Esophagus squamous epithelium (tissue), 4 donors: ENCODE data around the gene RNF8.
"Not testable (repeated sequence)": the region's sequence is repeated elsewhere in the genome, so short reads cannot be mapped to it uniquely, and the experiment has no call there.

Source experiments
- POLR2A ChIP-seq, 4 donors: fragments of 450-650 bp; IDR thresholded peaks; one replicate each; pipeline ENCODE4 v1.6.1; 2017; ENCODE audit warnings: antibody characterized with exemption in 4 of 4, mild to moderate bottlenecking in 4 of 4, moderate library complexity in 3 of 4
- TF ChIP-seq, protein P1 (sequence below), 6 experiments: fragments of 450-650 bp in 4 of 6; fragments of 200-600 bp in 2 of 6; sonication (generic) in 2 of 6; IDR thresholded peaks; one replicate each; pipeline ENCODE4 v1.5.1; 2016 to 2019; ENCODE audit warnings: antibody characterized with exemption in 6 of 6, mild to moderate bottlenecking in 4 of 6, moderate library complexity in 4 of 6

DNA sequence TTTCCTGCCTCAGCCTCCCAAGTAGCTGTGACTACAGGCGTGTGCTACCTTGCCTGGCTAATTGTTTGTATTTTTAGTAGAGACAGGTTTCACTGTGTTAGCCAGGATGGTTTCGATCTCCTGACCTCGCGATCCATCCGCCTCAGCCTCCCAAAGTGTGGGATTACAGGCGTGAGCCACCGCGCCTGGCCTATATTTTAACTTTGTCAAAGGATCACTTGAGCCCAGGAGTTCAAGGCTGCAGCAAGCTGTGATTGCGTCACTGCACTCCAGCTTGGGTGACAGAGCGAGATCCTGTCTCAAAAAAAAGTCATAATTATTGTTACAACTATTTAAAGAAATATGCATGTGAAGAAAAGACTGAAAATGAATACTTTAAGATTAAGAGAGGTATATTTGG, 23.4 kb upstream of the RNF8 start:
- TF ChIP-seq, protein P1, sequence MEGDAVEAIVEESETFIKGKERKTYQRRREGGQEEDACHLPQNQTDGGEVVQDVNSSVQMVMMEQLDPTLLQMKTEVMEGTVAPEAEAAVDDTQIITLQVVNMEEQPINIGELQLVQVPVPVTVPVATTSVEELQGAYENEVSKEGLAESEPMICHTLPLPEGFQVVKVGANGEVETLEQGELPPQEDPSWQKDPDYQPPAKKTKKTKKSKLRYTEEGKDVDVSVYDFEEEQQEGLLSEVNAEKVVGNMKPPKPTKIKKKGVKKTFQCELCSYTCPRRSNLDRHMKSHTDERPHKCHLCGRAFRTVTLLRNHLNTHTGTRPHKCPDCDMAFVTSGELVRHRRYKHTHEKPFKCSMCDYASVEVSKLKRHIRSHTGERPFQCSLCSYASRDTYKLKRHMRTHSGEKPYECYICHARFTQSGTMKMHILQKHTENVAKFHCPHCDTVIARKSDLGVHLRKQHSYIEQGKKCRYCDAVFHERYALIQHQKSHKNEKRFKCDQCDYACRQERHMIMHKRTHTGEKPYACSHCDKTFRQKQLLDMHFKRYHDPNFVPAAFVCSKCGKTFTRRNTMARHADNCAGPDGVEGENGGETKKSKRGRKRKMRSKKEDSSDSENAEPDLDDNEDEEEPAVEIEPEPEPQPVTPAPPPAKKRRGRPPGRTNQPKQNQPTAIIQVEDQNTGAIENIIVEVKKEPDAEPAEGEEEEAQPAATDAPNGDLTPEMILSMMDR (IDR thresholded peaks at IDR 0.05): not testable (repeated sequence)
- TF ChIP-seq POLR2A (IDR thresholded peaks at IDR 0.05): not testable (repeated sequence)
